ENCODE results near the gene ZNF638. TPM values are rescaled to one million over a fixed set of nuclear protein-coding genes. Genes with fewer than 3 reads are reported as not detected.

The ZNF638 gene
- total and polyA plus RNA-seq, 10 of the 15 experiments (the other 5 are each of a cell fraction or from before 2014, with no cell fraction given): 37.6 to 133 (median 64.5) TPM

- CTCF ChIA-PET: no interaction called here
- Histone ChIP-seq H3K4me1 (ENCODE audit: control insufficient read depth, insufficient read depth, low read length) (no peaks in the 10 kb centered on the region), H2AFZ (ENCODE audit: control insufficient read depth, low read depth, low read length) (no peak overlapping the region), H3K4me3 (no peak overlapping the region), H4K20me1 (ENCODE audit: control insufficient read depth, insufficient read depth) (no peaks in the 10 kb centered on the region), H3K36me3 (ENCODE audit: control insufficient read depth in 2 of 2, insufficient read depth in 2 of 2, low read length in 1 of 2) (no peaks in the 10 kb centered on the region), H3K9ac (ENCODE audit: control insufficient read depth, insufficient read depth, low read length) (no peak overlapping the region), H3K27me3 (replicated peaks in 1 of 2; ENCODE audit: control insufficient read depth in 2 of 2, insufficient read depth in 2 of 2, low read length in 1 of 2) (peaks cover 3% of the 10 kb centered on the region in 2 experiments), H3K9me3 (replicated peaks; ENCODE audit: control insufficient read depth, insufficient read depth, low read length) (no peaks in the 10 kb centered on the region), H3K27ac (ENCODE audit: control insufficient read depth, insufficient read depth) (no peak overlapping the region), H3K4me2 (ENCODE audit: control insufficient read depth, insufficient read depth) (no peak overlapping the region), H3K79me2 (ENCODE audit: control insufficient read depth, insufficient read depth, low read length) (no peaks in the 10 kb centered on the region)
- in situ Hi-C loops (cut with MboI): no loop called here
- RAD21 ChIA-PET (ENCODE audit: unreplicated experiment): no interaction called here
- FAIRE-seq (no peak), ATAC-seq (no peak), DNase-seq (ENCODE audit: low read depth, low spot score) (no peak)
- intact Hi-C loops (cut with micrococcal nuclease; ENCODE audit: unreplicated experiment): no loop called here
- SMC1A ChIA-PET (ENCODE audit: uncharacterized antibody, unreplicated experiment): no interaction called here
- TF ChIP-seq ASH2L (IDR thresholded peaks at IDR 0.05; ENCODE audit: borderline replicate concordance, low read depth): no peak
- TF ChIP-seq ZZZ3 (IDR thresholded peaks at IDR 0.05; ENCODE audit: control insufficient read depth, insufficient read length, low read depth): no peak
- TF ChIP-seq CHD2 (IDR thresholded peaks at IDR 0.05; ENCODE audit: borderline replicate concordance, low read depth, low read length): no peak
- no peak for TF ChIP-seq FOXM1 (IDR thresholded peaks at IDR 0.05; ENCODE audit: low read depth, low read length)
- no peak for TF ChIP-seq ESRRA (IDR thresholded peaks at IDR 0.05; ENCODE audit: low read length)
- POLR2A ChIA-PET: interaction anchor here (0.7 kb wide), 1 partner anchor 21 kb away, joined by 5 read pairs; no protein-coding TSS in a partner anchor
- 36% methylated on average over 7 of the region's 9 CpGs for WGBS (ENCODE audit: insufficient coverage, insufficient replicate concordance, low lambda C conversion rate, missing lambda C conversion rate)
- no TSS peak for BruUV-seq (replicated peaks)
Observed at GRCh38 chr2:71473346-71474031, 141.9 kb downstream of the ZNF638 start.

- FAIRE-seq: no peak
- POLR2A ChIA-PET: interaction anchor here (0.7 kb wide), 1 partner anchor 21 kb away, joined by 5 read pairs; no protein-coding TSS in a partner anchor
Observed at GRCh38 chr2:71474116-71474743, 142.6 kb downstream of the ZNF638 start.

More at GRCh38 chr2:71474116-71474743, 142.6 kb downstream of the ZNF638 start:
- Histone ChIP-seq H3K9me3 (replicated peaks; ENCODE audit: control insufficient read depth, insufficient read depth, low read length) (no peaks in the 10 kb centered on the region), H3K36me3 (ENCODE audit: control insufficient read depth in 2 of 2, insufficient read depth in 2 of 2, low read length in 1 of 2) (no peaks in the 10 kb centered on the region), H3K27ac (ENCODE audit: control insufficient read depth, insufficient read depth) (no peak overlapping the region), H3K4me2 (ENCODE audit: control insufficient read depth, insufficient read depth) (no peak overlapping the region), H3K9ac (ENCODE audit: control insufficient read depth, insufficient read depth, low read length) (no peak overlapping the region), H3K27me3 (replicated peaks in 1 of 2; ENCODE audit: control insufficient read depth in 2 of 2, insufficient read depth in 2 of 2, low read length in 1 of 2) (no peaks in the 10 kb centered on the region), H4K20me1 (ENCODE audit: control insufficient read depth, insufficient read depth) (no peaks in the 10 kb centered on the region), H2AFZ (ENCODE audit: control insufficient read depth, low read depth, low read length) (no peak overlapping the region), H3K4me3 (no peak overlapping the region), H3K4me1 (ENCODE audit: control insufficient read depth, insufficient read depth, low read length) (no peaks in the 10 kb centered on the region), H3K79me2 (ENCODE audit: control insufficient read depth, insufficient read depth, low read length) (no peaks in the 10 kb centered on the region)
- CTCF ChIA-PET: no interaction called here
- intact Hi-C loops (cut with micrococcal nuclease; ENCODE audit: unreplicated experiment) (no loop called here), in situ Hi-C loops (cut with MboI) (no loop called here)
- TF ChIP-seq NFIC (IDR thresholded peaks at IDR 0.05; ENCODE audit: low read depth, low read length): no peak
- no peak for TF ChIP-seq HSF1 (IDR thresholded peaks at IDR 0.05; ENCODE audit: low read depth, low read length)
- RAD21 ChIA-PET (ENCODE audit: unreplicated experiment): no interaction called here
- no TSS peak for BruUV-seq (replicated peaks)
- ATAC-seq: no peak
- DNase-seq (ENCODE audit: low read depth, low spot score): no peak
- SMC1A ChIA-PET (ENCODE audit: uncharacterized antibody, unreplicated experiment): no interaction called here
- 20% methylated on average over 5 of the region's 5 CpGs for WGBS (ENCODE audit: insufficient coverage, insufficient replicate concordance, low lambda C conversion rate, missing lambda C conversion rate)

Data from GM12878 (cell line).